Limb (tissue), 2 donors: ENCODE measurements around the gene OTUD6A.
"Not testable (repeated sequence)": the region's sequence is repeated elsewhere in the genome, so short reads cannot be mapped to it uniquely, and the experiment has no call there.

Experiments used
- DNase-seq, 2 donors: peaks; one replicate each; pipeline ENCODE4 v3.0.0-alpha.2; 2016; ENCODE audit errors: extremely low spot score in 2 of 2

The OTUD6A gene

GRCh38 chrX:70046978-70047377 is 15.3 kb upstream of the OTUD6A start:
- DNase-seq, result no peak

- no peak for DNase-seq
Observed at GRCh38 chrX:70049406-70049805, 12.9 kb upstream of the OTUD6A start.

GRCh38 chrX:70049925-70050324 is 12.3 kb upstream of the OTUD6A start, which contains the start of gene AWAT2:
Gene AWAT2 (minus strand): TSS chrX:70049938. CDS start chrX:70049932, 6 bp downstream.
- DNase-seq, result no peak

DNA sequence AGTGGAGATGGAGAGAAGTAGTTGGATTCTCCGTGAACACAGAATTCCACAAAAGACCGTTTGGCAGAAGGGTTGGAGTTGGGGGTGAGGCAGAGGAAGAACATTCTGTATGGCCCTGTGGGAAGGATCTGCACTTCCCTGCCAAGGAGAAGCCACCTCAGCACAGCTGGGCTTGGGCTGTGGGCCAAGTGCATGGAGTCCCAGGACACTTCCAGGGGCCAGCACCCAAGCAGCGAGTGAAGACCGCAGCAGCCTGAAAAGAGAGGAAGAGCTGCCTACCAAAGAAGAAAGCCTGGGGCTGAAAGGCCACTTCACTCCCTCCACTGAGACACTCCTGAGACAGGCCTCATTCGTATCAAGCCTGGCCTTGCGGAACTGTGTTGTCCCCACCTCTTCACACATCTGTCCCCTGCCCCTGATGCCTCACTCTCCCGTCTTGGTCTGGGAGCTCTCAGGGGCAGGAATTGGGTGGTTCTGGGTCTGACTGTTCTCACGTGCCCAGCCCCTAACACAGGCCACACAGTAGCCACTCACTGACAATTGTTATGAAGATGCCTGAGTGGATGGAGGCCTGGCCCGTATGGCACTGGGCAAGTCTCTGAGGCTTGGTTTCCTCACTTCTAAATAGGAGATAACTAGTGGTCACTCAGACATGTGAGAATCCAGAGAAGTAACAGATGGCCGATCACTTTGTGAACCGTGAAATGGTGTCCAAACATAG is 9.2 kb upstream of the OTUD6A start:
- no peak for DNase-seq

DNA sequence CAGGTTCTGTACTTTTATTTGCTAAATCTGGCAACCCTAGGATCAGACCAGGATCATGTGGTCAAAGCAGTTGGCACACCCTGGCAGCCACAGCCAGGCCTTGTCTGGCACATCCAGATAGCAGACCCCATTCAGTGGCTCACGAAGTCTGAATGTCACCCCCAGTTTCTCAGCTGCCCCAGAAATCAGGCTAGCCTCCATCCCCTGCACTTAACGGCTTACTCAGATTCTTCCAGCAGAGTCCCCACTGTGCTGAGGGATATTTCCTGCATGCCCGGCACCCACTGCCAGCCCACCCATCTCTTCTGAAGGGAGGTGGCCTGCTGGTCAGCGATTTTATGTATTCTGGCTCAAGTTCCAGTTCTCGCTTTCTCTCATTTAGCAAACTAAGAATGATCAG is 7.9 kb upstream of the OTUD6A start:
- DNase-seq, result no peak

- no peak for DNase-seq
Observed at GRCh38 chrX:70062961-70063550, 799 bp downstream of the OTUD6A start.

DNA sequence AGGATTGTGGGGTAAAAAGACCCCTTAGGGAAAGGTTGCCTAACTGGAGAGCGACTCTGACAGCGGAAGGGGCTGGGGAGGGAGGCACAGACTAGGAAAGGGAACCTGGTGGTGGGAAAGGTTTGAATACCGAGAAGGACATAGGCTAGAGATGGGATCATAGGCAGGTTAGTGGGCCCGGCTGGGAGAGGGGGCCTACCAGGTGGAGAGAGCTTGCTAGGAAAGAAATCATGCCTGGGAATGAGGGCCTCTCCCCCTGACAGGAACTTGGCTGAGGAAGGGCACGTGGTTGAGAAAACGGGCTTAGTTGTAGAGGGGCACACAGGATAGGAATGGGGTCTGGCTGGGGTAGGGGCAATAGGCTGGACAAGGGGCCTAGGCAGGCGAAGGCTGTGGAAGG is 4.4 kb downstream of the OTUD6A start:
- DNase-seq, result no peak

DNA sequence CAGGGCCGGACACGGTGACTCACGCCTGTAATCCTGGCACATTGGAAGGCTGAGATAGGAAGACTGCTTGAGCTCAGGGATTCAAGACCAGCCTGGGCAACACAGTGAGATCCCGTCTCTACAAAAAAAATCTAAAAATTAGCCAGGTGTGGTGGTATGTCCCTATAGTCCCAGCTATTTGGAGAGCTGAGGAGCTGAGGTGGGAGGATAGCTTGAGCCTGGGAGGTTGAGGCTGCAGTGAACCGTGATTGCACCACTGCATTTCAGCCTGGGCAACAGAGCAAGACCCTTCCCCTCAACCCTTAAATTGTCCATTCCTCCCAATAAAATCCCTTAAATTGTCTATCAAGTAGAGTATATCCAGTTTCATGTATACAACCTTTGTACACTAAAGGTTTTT is 17.0 kb downstream of the OTUD6A start:
- DNase-seq, result no peak

DNA sequence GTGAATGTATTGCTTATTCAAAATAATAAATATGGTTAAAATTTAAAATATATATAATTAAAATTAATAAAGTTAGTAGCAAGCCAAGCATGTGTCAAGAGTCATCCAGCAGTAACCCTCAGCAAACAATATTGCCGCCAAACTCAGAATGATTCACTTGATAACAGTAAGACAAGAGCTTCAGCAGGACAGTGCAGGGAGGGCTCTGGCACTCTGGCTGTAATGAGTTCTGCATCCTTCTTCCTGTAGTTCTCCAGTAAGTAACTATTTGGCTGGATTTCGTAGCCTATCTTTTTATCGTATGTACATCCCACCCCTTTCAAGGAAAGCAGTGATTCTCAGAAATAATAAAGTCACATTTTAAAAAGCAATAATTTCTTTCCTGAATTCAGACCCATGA is 17.6 kb downstream of the OTUD6A start:
- DNase-seq, result no peak

DNA sequence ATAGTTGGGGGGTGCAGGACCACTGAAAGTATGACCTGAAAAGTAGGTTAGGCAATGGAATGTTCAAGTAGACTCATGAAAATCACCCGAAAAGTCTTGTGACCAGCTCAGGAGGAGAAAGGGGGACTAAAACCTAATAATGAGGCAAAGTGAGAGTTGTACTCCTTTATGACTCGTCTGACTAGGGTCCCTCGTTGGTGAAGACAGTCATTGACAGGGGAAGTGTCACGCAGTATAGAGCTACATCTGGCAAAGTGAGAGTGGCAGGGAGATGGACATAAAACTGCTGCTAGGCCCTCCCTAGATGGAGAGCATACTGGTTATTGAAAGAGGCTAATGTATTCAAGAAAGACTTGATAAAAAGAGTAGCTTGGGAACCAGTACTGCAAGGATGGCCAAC is 20.5 kb downstream of the OTUD6A start:
- DNase-seq, result no peak

GRCh38 chrX:70084592-70085240 is 22.5 kb downstream of the OTUD6A start:
- DNase-seq, result no peak

DNA sequence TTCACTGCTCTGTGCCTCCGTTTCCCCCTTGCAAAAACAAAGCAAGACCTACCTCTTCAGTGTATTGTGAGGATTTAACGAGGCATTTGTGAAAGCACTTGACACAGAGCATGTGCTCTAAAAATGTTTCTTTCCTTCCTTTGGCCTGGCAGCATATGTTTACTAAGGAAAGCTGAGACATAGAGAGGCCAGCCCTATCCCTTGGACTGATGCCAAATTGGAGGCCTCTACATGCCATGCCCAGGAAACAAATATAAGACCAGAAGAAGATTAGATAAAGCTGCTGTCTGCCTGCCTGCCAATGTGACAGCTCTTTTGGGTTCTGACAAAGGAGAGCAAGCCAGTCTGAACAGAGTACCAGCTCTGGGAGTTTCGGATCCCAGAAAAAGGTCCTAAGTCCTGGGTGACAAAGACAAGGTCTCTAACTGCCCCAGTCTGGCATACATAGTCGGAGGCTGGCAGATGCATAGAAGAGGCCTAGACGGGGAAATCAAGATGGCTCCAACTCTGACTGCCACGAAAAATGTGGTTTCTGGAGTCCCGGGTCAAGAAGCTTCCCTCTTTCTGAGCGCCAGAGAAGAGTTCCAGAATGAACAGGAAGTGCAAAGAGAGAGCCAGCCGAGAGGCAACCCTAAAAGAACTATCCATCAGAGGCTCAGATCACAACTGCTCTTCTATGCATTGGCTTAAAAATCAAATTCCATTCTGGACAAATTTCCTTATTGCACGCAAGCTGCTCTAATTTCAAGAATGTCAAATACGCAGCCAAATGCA is 25.8 kb downstream of the OTUD6A start:
- peak in 1 of 2 donors; percentile 3 for DNase-seq

GRCh38 chrX:70088751-70089150 is 26.5 kb downstream of the OTUD6A start:
- no peak for DNase-seq

DNA sequence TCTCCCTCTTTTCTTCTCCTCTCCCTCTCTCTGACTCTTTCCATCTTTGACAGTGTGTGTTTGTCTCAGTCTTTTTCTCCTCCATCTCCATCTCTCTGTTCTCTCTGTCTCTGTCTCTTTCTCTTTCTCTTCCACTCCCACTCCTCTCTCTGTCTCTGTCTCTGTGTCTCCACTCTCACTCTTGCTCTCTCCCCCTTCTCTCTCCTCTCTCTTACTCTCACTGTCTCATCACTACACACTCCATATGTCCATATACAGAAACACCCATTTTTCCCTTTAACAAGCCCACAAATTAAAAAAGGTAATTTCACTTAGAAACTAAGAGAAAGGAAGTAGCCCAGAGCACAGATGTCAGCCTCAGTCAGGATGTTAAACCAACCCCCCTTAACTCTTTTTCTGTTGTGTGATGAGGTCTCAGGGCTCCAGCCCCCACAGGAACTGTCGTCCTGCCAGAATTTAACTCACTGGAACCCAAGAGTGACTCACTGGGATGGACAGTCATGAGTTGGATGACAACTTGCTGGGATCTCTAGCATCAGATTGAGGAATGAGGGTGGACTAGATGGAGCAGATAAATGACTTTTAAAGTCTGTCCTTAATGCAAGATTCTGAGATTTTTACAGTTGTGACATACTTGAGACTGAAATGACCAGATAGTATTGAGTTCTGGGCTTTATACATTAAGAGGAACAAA is 27.5 kb downstream of the OTUD6A start:
- DNase-seq, result no peak

GRCh38 chrX:70092247-70092646 is 30.0 kb downstream of the OTUD6A start:
- no peak for DNase-seq

DNA sequence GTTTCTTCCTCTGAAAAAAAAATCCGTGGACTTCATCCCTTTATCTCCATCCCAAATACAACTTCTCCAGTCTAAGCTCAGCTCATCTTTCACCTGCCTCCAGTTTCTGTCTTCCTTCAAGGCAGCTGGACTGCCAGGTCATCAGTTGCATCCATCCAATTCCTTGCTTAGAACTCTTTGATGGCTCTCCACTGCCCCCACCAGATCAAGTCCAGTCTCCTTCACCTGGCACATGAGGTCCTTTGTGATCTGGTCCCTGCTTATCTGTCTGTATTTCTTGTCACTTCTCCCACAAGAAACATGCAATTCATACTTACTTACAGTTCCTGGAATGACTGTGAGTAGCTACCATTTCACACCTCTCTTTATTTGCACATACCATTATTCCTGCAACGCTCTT is 33.8 kb downstream of the OTUD6A start:
- DNase-seq, result no peak

GRCh38 chrX:70105229-70105628 is 43.0 kb downstream of the OTUD6A start:
- no peak for DNase-seq

- not testable (repeated sequence) for DNase-seq
Observed at GRCh38 chrX:70111436-70112026, 49.3 kb downstream of the OTUD6A start.
